C4-2B (cell line): ENCODE results near the gene ADAM8.

Experiments used
- ZFX ChIP-seq: fragments of 450-650 bp; IDR thresholded peaks from 2 replicates; pipeline ENCODE4 v1.6.1; 2017
- TF ChIP-seq, protein P1 (sequence below): fragments of 450-650 bp; conservative IDR thresholded peaks from 2 replicates; pipeline ENCODE4 v1.5.1; 2017; ENCODE audit warnings: mild to moderate bottlenecking

DNA sequence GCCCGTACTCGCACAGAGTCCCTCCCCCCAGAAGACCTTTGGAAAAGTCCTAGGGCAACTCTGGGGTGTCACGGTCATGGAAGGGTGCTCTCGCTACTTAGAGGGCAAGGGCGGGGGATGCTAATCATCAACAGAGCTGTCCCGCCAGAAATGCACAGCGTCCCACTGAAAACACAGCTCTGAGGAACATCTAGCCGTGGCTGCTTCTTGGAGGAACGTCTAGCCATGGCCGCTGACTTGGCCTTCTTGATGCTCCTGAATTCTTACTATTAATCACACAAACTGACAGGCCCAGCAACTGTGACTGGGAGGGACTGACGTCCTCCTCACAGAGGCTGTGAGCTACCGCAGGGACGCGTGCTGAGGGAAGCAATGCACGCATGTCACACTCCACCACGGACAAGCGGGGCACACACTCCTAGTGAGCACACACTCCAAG, 30.3 kb upstream of the ADAM8 start:
- TF ChIP-seq, protein P1, sequence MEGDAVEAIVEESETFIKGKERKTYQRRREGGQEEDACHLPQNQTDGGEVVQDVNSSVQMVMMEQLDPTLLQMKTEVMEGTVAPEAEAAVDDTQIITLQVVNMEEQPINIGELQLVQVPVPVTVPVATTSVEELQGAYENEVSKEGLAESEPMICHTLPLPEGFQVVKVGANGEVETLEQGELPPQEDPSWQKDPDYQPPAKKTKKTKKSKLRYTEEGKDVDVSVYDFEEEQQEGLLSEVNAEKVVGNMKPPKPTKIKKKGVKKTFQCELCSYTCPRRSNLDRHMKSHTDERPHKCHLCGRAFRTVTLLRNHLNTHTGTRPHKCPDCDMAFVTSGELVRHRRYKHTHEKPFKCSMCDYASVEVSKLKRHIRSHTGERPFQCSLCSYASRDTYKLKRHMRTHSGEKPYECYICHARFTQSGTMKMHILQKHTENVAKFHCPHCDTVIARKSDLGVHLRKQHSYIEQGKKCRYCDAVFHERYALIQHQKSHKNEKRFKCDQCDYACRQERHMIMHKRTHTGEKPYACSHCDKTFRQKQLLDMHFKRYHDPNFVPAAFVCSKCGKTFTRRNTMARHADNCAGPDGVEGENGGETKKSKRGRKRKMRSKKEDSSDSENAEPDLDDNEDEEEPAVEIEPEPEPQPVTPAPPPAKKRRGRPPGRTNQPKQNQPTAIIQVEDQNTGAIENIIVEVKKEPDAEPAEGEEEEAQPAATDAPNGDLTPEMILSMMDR, result no peak
- TF ChIP-seq ZFX, result no peak
